ENCODE measurements around the gene PIAS3. TPM values are rescaled to one million over a fixed set of nuclear protein-coding genes. Genes with fewer than 3 reads are reported as not detected.
"Not testable (repeated sequence)": the region's sequence is repeated elsewhere in the genome, so short reads cannot be mapped to it uniquely, and the experiment has no call there.

PIAS3 gene
- total RNA-seq, 1 donor from 2014 or later = 38.8 TPM

DNA sequence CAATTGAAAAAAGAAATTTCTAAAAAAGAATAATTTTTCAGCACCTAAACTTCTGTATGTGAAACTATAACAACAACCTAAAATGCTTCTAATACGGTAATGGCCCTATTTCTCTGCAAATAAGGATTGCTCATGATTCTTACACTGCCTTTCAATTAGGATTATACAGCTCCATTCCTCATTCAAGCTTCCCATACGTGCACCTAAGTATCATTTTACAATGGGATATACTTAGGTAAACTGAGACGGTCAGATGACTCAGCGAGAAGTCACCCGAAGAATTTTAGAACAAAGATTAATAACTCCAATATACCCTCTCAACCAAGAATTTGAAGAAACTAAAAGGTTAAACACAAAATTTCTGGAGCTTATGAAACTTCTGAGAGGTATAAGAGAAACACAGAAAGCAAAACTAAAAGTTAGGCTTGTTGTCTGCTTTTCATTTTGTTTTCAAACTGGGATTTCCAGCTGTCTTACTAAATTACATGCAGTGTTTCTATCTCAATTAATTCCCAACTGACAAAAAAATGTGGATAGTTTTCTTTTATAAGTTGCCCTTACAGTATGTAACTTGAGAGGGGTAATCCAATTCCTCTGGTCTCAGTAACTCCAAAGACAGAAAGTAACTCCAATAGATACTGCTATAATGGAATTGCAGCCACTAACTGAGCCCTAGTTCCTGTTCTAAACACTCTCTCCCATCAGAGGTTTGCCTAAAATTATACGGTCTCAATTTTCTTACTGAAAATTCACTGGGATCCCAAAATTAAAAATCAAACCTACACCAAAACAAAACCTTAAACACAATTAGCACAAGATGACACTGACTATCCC, 45.7 kb downstream of the PIAS3 start:
- H3K4me1 Mint-ChIP-seq (ENCODE audit: unreplicated experiment); H3K36me3 Mint-ChIP-seq (ENCODE audit: low read depth, unreplicated experiment); DNase-seq (ENCODE audit: low spot score); H3K27me3 Mint-ChIP-seq (ENCODE audit: unreplicated experiment); H3K9me3 Mint-ChIP-seq (ENCODE audit: unreplicated experiment); H3K27ac Mint-ChIP-seq (ENCODE audit: unreplicated experiment); H3K4me3 Mint-ChIP-seq (ENCODE audit: unreplicated experiment): not testable (repeated sequence)

DNA sequence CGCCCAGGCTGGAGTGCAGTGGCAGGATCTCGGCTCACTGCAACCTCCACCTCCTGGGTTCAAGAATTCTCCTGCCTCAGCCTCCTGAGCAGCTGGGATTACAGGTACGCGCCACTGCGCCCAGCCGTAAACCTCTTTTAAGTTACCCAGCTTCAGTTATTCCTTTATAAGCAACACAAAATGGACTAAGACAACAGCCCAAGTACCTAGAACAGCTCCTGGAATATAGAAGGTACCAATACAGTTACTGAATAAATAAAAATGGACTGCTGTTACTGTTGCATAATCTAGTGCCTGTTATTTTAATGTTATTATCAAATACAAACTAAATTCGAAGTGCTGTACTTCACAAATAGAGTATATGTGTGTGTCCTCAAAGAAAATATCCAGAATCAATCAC, 52.0 kb downstream of the PIAS3 start:
- Mint-ChIP-seq H3K9me3 (ENCODE audit: unreplicated experiment) (no peaks in the 10 kb centered on the region), H3K4me3 (ENCODE audit: unreplicated experiment) (no peak overlapping the region), H3K27ac (ENCODE audit: unreplicated experiment) (no peak overlapping the region), H3K36me3 (ENCODE audit: low read depth, unreplicated experiment) (no peaks in the 10 kb centered on the region), H3K4me1 (ENCODE audit: unreplicated experiment) (peaks cover 11% of the 10 kb centered on the region), H3K27me3 (ENCODE audit: unreplicated experiment) (no peaks in the 10 kb centered on the region)
- DNase-seq (ENCODE audit: low spot score) = no peak
- TF ChIP-seq CTCF (IDR thresholded peaks at IDR 0.05; ENCODE audit: unreplicated experiment) = no peak

DNA sequence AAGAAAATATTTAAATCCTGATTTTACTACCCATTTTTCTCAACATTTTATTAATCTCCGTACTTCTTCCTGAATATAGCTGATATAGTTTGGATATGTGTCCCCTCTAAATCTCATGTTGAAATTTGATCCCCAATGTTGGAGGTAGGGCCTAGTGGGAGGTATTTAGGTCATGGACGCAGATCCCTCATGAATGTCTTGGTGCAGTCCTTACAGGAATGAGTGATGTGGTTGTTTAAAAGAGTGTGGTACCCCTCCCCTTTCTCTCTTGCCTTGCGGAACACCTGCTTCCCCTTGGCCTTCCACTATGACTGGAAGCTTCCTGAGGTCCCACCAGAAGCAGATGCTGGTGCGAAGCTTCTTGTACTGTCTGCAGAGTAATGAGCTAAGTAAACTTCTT, 52.5 kb downstream of the PIAS3 start:
- no peak for DNase-seq (ENCODE audit: low spot score)
- Mint-ChIP-seq H3K27me3 (ENCODE audit: unreplicated experiment) (no peaks in the 10 kb centered on the region), H3K36me3 (ENCODE audit: low read depth, unreplicated experiment) (no peaks in the 10 kb centered on the region), H3K27ac (ENCODE audit: unreplicated experiment) (no peak overlapping the region), H3K4me3 (ENCODE audit: unreplicated experiment) (no peak overlapping the region), H3K9me3 (ENCODE audit: unreplicated experiment) (no peaks in the 10 kb centered on the region), H3K4me1 (ENCODE audit: unreplicated experiment) (peaks cover 12% of the 10 kb centered on the region)
- no peak for TF ChIP-seq CTCF (IDR thresholded peaks at IDR 0.05; ENCODE audit: unreplicated experiment)

- Mint-ChIP-seq H3K4me3 (ENCODE audit: unreplicated experiment) (no peak overlapping the region), H3K27me3 (ENCODE audit: unreplicated experiment) (no peaks in the 10 kb centered on the region), H3K9me3 (ENCODE audit: unreplicated experiment) (no peaks in the 10 kb centered on the region), H3K4me1 (ENCODE audit: unreplicated experiment) (peaks cover 12% of the 10 kb centered on the region), H3K27ac (ENCODE audit: unreplicated experiment) (no peak overlapping the region), H3K36me3 (ENCODE audit: low read depth, unreplicated experiment) (peaks cover 4% of the 10 kb centered on the region)
- TF ChIP-seq CTCF (IDR thresholded peaks at IDR 0.05; ENCODE audit: unreplicated experiment) = no peak
- no peak for DNase-seq (ENCODE audit: low spot score)
Observed at GRCh38 chr1:145805057-145805456, 53.8 kb downstream of the PIAS3 start.

- TF ChIP-seq CTCF (IDR thresholded peaks at IDR 0.05; ENCODE audit: unreplicated experiment) = no peak
- H3K36me3 Mint-ChIP-seq (ENCODE audit: low read depth, unreplicated experiment) = peaks cover 7% of the 10 kb centered on the region
- H3K4me3 Mint-ChIP-seq (ENCODE audit: unreplicated experiment) = no peak overlapping the region
- no peaks in the 10 kb centered on the region for H3K27me3 Mint-ChIP-seq (ENCODE audit: unreplicated experiment)
- no peak for DNase-seq (ENCODE audit: low spot score)
- H3K4me1 Mint-ChIP-seq (ENCODE audit: unreplicated experiment) = peaks cover 12% of the 10 kb centered on the region
- no peak overlapping the region for H3K27ac Mint-ChIP-seq (ENCODE audit: unreplicated experiment)
- no peaks in the 10 kb centered on the region for H3K9me3 Mint-ChIP-seq (ENCODE audit: unreplicated experiment)
Observed at GRCh38 chr1:145804235-145805045, 54.4 kb downstream of the PIAS3 start.
